Measurements from ENCODE around the gene SZT2.
"Not testable (repeated sequence)": the region's sequence is repeated elsewhere in the genome, so short reads cannot be mapped to it uniquely, and the experiment has no call there.

SZT2 gene

GRCh38 chr1:43492826-43493225 is 103.1 kb downstream of the SZT2 start:
- DNase-seq (ENCODE audit: low read depth), result no peak

GRCh38 chr1:43493661-43494450 is 104.2 kb downstream of the SZT2 start:
- DNase-seq (ENCODE audit: low read depth), result peak; percentile 35

DNA sequence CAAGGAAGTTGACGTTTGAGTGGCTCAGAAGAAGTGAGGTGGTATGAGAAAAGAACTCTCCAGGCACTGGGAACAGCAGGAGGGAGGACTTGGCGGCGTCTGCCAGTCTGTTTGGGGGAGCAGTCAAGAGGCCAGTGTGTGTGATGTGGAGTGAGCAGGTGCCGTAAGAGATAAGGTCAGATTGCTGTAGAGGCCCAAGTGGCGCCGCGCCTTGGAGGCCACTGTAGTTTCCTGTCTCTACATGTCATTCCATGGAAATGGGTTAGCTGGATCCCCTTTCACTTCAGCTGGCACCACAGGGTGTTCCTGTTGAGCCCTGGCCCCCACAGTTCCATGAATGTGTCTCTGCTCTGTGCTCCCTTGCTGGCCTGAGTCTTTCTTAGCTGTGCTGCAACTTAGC is 105.5 kb downstream of the SZT2 start:
- no peak for DNase-seq (ENCODE audit: low read depth)

DNA sequence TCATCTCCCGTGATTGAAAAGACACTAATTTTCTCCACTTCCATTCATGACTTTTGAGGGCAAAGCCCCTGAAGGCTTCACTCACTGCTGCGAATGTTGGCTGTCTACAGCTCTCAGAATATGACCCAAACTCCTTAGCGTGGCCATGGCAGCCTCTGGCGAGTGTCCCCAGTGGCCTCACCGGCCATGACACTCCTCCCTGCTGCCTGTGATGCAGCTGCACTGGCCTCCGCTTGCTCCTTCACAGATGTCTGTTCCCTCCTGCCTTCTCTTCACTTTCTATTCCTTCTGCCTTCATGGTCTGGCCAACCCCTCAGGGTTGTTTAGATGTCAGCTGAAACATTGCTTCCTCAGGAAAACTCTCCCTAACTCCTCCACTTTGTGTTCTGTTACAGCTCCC is 110.2 kb downstream of the SZT2 start:
- DNase-seq (ENCODE audit: low read depth), result no peak

- DNase-seq (ENCODE audit: low read depth), result not testable (repeated sequence)
Measured at GRCh38 chr1:43501806-43502205, 112.1 kb downstream of the SZT2 start.

GRCh38 chr1:43503534-43503933 is 113.8 kb downstream of the SZT2 start:
- no peak for DNase-seq (ENCODE audit: low read depth)
